NCI-H748 (cell line): ENCODE measurements around the gene ZDHHC11B.
"Not testable (repeated sequence)": the region's sequence is repeated elsewhere in the genome, so short reads cannot be mapped to it uniquely, and the experiment has no call there.

Experiments used
- DNase-seq: peaks from one replicate; lab custom pipeline; 2025; ENCODE audit not compliant: unreplicated experiment; lab: John Stamatoyannopoulos, UW

The ZDHHC11B gene

DNA sequence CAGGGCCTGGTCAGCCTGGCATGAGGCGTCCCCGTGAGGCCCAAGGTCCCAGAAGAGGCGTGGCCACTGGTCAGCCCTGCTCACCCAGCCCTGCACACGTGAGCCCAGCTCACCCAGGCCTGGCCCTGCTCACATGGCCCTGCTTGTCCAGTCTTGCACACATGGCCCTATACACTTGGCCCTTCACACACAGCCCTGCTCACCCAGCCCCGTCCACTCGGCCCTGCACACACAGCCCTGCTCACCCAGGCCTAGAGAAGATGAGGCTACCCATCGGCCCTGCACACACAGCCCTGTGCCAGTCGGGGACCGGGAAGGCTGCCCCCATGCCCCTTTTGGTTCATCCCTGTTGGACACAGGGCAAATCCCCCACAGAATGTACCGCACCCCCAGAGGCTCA is 28.4 kb downstream of the ZDHHC11B start:
- no peak for DNase-seq

DNA sequence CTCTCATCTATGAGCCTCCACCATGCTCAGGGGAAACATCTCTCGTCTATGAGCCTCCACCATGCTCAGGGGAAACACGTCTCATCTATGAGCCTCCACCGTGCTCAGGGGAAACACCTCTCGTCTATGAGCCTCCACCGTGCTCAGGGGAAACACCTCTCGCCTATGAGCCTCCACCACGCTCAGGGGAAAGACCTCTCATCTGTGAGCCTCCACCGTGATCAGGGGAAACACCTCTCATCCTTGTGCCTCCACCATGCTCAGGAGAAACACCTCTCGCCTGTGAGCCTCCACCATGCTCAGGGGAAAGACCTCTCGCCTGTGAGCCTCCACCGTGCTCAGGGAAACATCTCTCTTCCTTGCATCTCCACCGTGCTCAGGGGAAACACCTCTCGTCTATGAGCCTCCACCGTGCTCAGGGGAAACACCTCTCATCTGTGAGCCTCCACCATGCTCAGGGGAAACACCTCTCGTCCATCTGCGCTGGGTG is 30.3 kb downstream of the ZDHHC11B start:
- not testable (repeated sequence) for DNase-seq

DNA sequence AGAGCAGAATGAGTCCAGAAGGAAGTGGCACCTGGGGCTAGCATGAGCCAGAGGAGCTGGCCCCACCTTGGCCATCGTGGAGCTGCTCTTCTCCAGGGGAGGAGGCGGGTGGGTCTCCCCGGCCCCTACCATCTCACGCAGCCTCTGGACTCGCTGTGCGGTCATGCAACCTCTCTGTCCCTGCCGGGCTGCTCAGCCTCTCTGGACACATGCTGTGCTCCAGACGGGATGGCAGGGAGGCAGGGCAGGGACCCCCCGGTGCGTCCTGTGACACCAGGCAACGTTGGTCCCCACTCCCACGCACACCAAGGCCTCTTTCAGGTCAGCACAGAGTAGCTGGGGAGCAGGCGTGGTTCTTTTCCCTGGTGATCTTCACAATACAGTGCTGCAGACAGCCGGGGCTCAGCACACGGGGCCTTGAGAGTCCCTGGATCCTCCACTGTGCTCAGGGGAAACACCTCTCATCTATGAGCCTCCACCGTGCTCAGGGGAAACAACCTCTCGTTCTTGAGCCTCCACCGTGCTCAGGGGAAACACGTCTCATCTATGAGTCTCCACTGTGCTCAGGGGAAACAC is 30.9 kb downstream of the ZDHHC11B start:
- DNase-seq = not testable (repeated sequence)

DNA sequence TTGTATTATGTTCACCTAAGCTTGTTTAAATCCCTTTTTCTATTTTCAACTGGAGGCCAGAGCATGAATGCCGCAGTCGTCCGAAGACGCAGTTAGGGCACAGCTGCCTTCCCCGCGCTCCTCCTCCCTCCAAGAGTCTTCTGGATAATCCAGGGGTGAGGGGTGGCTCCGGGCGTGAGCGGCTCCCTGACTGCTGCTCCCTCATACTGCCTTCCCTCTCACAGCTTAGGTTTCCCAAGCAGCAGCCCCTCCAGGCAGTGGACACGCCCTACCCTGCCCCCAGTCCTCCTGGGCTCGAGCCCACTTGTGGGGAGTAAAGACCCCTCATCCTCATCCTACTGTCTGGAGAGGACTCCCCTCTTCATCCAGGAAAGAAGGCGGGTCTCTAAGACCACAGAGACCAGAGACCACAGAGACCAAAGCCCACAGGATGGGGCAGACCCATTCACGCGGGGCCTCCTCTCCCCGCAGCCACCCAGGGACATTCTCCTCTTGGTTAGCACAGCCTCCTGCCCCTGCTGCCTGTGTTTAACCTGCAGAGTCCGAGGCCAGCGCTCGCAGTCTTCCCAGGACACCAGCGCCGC is 31.9 kb downstream of the ZDHHC11B start:
- DNase-seq = not testable (repeated sequence)

DNA sequence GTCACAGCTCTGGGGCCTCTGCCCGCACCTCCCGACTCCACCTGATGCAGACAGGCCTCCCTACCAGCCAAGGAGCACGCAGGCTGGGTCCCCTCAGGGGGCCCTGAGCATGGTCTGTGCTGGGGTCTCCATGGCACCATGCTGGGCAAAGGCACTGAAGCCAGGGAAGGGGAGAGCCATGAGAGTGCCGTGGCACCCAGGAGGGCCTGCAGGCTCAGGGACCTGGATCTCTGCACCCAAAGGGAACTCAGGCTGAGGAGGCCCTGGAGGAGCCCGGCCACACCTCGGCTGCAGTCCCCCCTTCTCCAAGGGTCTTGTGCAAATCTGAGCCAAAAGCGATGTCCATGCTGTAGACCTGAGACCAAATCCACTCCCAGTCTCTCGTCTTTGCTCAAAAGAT is 32.5 kb downstream of the ZDHHC11B start:
- DNase-seq = not testable (repeated sequence)

DNA sequence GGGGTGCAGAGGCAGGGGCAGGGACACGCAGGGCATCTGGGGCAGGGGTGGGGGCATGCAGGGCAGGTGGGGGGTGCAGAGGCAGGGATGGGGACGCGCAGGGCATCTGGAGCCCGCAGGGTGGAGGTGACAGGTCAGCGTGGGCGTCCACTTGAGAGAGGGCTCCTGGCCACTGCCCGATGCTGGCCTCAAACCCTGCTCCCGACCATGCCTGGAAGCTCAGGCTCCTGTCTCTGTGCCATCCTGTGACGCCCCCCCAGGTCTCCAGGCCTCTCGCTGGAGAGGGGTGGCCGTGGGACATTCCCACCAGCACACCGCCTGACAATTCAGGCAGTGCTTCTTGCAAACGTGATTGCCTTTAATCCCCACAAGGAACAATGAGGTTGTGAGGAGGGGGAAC is 33.0 kb downstream of the ZDHHC11B start:
- no peak for DNase-seq

DNA sequence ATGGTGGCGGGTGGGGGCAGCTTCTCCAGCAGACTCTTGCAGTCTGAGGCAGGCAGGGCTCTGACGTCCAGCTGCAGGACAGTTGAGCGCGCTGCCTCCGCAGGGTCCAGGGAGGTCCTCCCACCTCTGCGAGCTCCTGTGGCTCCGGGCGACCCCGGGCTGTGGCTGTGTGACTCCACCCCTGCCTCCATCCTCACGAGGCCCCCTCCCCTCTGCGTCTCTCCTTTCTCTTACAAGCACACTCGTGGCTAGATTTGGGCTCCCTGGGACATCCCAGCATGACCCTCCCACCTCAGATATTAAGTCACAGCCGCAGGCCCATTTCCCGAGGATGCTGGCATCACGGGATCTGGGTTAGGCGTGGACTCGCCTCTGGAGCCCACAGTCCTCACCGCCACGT is 34.3 kb downstream of the ZDHHC11B start:
- DNase-seq = not testable (repeated sequence)

DNA sequence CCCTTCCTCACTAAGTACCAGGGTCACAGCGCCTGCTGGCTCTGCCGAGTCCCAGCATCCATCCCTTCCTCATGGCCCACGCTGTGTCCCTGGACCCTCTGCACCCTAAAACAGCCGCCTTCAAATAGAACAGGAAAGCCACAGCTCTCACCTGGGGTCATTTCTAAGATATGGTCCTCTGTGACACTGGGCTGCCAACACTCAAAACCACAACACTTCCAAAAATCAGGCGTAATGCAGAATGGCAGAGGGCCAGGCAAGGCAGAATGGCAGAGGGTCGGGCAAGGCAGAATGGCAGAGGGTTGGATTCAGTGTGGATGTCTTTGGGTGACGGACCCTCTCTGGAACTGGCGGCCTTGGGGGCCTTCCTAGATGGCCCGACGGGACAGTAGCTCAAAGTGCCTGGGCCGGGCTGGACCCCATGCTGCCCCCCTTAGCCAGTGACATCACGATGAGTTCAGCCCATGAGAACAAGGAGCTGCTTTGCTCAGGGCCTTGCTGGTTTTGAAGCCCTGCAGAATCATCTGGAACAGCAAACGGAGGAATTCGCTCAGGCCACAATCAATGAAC is 35.3 kb downstream of the ZDHHC11B start:
- no peak for DNase-seq

DNA sequence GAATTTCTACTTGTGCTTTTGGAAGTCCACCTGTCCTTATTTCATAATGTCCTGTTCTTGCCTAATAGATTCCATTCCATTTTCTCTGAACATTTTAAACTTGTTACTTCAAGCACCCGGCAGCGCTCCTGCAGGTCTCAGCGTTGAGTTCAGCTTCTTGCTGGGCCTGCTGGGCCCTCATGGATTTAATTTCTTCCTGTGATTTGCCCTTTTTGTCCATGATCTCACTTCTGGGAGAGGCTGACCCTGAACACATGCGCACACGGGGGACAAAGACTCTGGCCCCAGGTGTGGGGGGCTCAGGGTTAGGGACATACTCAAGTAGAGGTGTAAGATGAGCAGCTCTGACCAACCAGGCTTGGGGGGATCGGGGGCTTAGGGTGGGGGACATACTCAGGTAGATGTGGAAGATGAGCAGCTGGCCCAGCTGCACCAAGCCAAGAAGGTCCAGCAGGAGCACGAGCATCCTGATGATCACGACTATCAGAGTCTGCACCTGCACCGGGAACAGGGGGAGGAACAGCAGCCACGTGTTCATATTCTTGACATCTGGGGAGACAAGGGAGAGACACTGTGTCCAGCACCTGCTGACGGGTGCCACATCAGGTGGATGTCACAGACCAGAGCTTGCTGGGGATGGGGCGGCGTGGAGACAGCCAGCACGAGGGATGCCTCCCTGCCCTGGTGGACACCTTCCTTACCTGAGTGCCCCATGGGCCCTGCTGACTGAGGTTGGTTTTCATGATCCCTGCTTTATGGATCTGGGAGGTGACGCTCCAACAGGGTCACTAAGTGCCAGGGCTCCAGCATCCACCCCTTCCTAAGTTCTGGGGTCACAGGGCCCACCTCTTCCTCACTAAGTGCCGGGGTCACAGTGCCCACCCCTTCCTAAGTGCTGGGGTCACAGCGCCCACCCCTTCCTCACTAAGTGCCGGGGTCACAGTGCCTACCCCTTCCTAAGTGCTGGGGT is 36.2 kb downstream of the ZDHHC11B start:
- not testable (repeated sequence) for DNase-seq

DNA sequence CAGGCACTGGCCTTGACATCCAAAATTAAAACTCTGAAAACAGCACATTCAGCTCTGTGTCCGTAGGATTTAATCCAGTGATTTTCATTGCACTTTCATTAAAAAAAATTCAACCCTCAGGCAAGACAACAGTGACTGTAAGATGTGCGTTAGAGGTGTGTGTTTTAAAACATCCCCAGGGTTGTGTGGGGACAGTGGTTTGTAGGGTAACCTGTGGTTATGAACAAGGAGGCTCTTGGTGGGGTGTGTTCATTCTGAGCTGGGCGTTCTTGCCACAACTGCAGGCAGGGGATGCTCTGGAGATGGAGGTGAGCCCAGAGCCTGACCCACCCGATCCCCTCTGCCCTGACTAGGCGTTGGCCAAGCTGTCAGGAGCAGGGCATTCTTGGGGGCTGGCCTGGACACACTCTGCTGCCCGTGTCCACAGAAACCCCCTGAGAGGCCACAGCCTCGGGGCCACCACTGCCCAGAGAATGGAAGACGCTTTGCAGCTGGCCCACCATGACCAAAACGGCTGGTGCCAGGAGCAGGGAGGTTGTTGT is 37.2 kb downstream of the ZDHHC11B start:
- DNase-seq = not testable (repeated sequence)

DNA sequence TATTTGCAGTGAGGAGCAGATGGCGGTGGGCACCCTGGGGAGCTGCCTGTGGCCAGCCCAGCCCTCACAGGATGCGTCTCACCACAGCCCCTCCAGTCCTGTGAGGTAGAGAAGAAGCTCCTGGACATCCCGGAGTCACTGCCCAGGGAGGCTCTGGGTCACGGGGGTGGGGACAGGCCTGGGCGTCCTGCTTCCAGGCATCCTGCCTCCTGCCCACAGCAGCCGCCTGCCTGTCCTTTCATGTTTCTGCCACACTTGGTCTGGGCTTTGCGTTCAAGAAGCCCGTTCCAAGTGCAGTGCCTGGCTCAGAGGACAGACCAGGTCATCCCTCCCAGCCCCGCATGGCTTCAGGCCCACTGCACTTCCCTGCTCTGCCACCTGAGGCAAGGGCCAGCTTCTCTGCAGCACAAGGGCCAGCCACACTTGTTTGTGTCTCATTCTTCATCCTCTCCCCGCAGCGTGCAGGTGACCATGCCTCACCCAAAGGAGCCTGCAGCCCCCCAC is 38.2 kb downstream of the ZDHHC11B start:
- DNase-seq = no peak

DNA sequence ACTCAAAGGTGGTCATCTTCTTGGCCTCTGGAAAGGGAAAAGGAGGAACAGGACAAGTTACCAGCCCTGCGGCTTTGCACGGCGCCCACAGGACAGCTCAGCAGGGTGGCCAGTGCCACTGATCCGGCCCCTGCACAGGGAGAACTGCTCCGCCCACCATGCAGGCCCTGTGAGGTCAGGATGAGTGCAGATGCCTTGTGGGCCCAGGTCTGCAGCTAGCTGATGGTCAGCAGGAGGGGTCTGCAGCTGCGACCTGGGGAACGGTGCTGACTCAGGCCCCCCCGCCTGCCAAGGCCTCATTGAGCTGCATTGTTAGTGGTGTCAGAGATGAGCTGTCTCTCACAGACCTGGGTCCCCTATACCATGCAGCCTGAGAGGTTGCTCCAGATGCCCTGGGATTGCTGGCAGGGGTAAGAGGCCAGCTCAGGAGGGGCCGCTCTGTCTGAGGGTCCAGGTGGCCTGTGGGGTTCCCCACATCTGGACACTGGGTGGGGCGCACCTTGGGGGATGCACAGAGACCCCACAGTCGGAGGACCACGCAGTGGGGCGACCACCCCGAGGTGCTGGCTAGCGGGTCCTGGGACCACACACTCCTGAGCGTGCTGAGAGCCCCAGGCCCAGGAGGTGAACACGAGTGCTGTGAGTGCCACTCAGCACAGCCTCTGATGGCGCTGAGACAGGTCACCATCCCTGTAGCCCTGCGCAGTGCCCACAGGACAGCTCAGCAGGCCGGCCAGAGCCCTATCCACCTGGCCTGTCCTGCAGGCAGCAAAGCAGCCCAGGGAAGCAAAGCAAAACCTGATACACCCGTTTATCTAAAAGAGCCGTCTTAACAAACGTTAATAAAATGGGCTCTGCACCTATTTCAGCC is 39.0 kb downstream of the ZDHHC11B start:
- DNase-seq = not testable (repeated sequence)

DNA sequence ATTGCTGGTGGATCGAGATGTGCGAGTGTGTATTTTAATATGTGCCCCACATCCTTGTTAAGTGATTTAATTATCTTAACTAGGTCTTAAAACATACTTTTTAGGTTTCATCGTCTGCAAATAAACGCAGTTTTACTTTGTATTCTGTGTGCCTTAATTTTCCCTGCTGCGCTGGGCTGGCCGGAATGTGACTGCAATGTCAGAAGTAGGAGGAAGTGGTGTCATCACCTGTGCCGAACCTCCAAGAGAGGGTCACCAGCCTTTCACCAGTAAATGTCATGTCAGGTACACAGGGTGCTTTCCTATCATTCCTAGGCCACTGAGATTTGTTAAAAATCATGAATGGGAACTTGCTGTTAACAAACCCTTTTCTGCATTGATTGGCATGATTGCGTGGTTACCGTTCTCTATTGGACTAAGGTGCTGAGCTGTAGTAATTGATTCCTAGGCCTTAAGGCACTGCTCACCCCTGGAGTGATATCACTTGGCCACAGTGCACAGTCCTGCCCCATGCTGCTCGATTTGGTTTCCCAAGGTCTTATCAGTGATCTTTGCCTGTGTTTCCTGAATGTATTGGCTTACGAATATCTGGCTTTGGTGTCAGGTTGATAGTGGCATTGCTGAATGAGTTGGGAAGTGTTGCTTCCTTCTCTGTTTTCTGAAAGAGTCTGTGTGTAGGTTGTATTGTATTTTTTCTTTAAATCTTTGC is 40.7 kb downstream of the ZDHHC11B start:
- DNase-seq = not testable (repeated sequence)

DNA sequence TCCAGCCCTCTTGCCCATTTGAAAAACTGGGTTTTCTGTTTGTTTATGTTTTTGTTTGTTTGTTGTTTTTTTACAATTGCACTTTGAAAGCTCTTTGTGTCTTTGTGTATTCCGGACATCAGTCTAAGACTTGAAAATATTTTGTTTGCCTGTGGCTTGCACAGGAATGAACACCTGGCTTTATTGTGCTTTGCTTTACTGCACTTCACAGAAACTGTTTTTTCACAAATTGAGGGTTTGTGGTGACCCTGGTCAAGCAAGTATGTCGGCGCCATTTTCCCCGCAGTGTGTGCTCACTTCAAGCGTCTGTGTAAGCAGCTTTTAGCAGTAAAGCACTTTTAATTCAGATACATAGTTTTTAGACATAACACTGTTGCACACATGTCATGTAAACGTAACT is 42.3 kb downstream of the ZDHHC11B start:
- not testable (repeated sequence) for DNase-seq

DNA sequence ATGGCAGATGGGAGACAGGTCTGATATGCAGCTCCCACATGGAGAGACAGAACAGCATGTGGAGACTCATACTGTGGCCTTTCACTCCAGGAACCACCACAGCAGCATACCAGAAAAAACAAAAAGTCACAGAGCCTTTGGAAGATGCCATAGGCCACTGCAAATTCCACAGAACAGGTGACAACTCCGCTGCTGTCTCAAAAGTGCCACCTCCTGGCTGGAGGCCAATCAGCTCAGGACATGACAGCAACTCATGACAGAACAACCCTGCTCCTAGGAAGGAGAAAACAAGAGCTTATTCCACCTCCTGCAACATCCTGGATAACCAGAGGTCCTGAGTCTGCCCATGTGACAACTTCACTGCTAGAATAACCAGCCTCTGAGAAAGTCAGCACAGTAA is 50.4 kb downstream of the ZDHHC11B start:
- DNase-seq = not testable (repeated sequence)

DNA sequence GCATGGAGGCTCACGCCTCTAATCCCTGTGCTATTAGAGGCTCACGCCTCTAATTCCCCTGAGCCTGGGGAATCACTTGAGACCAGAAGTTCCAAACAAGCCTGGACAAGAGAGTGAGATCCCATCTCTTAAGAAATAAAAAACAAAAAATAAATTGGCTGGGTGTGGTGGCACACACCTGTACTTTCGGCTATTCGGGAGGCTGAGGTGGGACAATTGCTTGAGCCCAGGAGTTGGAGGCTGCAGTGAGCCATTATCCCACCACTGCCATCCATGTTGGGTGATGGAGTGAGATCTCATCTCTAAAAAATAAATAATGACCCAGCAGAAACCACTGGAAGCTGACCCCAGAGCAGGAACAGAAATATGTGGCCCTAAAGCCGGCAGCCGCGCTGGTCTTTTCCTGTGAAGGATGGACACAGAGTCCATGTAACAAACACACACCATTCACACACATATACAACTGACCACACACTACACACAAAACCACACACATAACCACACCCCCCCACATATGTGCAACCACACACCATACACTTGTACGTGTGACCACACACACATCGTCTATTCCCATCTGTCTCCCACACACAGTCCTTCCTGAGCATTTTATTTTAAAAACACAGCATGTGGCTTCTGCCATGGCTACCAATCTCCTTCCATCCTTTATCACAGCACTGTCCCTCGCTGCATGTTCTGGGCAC is 51.6 kb downstream of the ZDHHC11B start:
- DNase-seq = not testable (repeated sequence)

DNA sequence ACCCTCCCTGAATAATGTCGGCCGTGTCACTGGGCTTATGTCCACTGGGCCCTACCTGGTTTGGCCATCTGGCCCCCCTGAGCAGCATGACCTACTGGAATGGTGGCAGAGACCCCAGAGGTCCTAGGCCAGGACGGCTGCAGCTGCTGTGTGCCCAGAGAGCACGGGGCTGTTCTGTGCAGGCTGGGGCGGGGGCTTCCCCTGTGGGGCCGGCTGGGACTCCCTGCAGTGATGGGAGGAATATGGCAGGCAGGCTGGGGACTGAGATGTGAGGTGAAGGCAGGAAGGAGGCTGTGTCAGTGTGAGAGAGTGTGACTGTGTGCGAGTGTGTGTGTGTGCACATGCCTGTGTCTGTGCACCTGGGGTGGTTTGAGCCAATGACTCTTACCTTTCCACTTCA is 55.3 kb downstream of the ZDHHC11B start:
- not testable (repeated sequence) for DNase-seq

DNA sequence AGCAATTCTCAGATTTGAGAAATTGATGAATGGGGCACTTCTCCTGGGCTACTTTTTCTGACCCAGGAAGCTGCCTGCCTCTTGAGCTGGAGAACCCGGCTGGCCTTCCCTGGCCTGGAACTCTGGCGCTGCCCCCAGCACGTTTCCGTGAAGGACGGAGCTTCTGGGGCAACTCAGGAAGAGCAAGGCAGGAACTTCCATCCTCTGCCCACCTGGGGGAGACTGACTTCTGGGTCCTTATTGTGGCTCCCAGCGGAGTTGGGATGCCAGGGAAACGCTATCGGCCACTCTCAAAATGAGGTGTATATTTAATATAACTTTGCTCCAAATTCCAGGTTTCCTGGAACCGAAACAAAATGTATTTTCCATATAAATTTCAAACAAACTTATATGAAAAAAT is 57.4 kb downstream of the ZDHHC11B start:
- DNase-seq = not testable (repeated sequence)

DNA sequence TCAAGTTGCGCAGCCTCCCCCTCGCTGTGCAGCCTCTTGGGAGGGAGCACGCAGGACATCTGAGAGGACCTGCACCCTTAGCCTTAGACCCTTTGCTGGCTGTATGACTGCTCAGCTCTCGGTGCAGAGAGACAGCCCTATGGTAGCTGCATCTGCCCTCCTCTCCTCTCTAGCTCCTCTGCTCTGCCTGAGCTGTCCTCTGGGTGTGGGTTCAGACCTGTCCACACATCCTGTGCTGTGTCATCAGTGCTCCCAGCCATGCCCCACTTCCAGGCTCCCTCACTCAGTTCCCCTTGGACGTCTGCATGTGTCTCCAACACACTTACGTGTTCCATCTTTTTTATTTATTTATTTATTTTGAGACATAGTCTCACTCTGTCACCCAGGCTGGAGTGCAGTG is 60.7 kb downstream of the ZDHHC11B start:
- not testable (repeated sequence) for DNase-seq
